ENCODE results near the gene PPARA.

DNA sequence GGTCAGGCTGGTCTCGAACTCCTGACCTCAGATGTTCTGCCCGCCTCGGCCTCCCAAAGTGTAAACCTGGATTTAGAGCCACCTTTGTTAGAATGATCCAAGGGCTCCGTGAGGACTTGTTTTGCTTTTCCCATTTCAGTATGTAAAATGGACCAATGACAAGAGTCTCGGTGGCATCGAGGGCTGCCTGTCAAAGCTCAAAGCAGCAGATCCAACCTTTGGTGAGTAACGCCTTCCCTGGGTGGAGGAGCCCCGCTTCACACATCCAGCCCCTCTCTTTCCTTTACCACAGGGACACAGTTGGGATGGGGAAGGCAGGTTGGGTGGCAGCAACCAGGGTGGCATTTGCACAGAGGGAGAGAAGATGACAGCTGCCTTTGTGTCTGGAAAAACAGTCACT is 121.9 kb downstream of the PPARA start:
- TF ChIP-seq POLR2A (IDR thresholded peaks at IDR 0.05; ENCODE audit: borderline replicate concordance, extremely low read depth, insufficient read depth, insufficient read length) (no peak), EZH2 (IDR thresholded peaks at IDR 0.05) (no peak), EGR1 (IDR thresholded peaks at IDR 0.05; ENCODE audit: low read depth) (no peak), EZH2phosphoT487 (IDR thresholded peaks at IDR 0.05; ENCODE audit: borderline replicate concordance) (no peak), CEBPB (IDR thresholded peaks at IDR 0.05; ENCODE audit: low read depth) (no peak), ZNF274 (IDR thresholded peaks at IDR 0.05; ENCODE audit: low read depth, low read length) (no peak), POLR2AphosphoS5 (IDR thresholded peaks at IDR 0.05; ENCODE audit: low read depth, low read length) (no peak), JUND (IDR thresholded peaks at IDR 0.05) (no peak), CBX3 (IDR thresholded peaks at IDR 0.05; ENCODE audit: low read depth) (no peak)
- TF ChIP-seq, protein P1, sequence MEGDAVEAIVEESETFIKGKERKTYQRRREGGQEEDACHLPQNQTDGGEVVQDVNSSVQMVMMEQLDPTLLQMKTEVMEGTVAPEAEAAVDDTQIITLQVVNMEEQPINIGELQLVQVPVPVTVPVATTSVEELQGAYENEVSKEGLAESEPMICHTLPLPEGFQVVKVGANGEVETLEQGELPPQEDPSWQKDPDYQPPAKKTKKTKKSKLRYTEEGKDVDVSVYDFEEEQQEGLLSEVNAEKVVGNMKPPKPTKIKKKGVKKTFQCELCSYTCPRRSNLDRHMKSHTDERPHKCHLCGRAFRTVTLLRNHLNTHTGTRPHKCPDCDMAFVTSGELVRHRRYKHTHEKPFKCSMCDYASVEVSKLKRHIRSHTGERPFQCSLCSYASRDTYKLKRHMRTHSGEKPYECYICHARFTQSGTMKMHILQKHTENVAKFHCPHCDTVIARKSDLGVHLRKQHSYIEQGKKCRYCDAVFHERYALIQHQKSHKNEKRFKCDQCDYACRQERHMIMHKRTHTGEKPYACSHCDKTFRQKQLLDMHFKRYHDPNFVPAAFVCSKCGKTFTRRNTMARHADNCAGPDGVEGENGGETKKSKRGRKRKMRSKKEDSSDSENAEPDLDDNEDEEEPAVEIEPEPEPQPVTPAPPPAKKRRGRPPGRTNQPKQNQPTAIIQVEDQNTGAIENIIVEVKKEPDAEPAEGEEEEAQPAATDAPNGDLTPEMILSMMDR (IDR thresholded peaks at IDR 0.05 in 2 of 3, conservative IDR thresholded peaks at IDR 0.05 in 1 of 3; ENCODE audit: borderline replicate concordance in 1 of 3, insufficient read depth in 1 of 3, low read depth in 2 of 3, low read length in 2 of 3), result no peak
- TF ChIP-seq, protein P2, sequence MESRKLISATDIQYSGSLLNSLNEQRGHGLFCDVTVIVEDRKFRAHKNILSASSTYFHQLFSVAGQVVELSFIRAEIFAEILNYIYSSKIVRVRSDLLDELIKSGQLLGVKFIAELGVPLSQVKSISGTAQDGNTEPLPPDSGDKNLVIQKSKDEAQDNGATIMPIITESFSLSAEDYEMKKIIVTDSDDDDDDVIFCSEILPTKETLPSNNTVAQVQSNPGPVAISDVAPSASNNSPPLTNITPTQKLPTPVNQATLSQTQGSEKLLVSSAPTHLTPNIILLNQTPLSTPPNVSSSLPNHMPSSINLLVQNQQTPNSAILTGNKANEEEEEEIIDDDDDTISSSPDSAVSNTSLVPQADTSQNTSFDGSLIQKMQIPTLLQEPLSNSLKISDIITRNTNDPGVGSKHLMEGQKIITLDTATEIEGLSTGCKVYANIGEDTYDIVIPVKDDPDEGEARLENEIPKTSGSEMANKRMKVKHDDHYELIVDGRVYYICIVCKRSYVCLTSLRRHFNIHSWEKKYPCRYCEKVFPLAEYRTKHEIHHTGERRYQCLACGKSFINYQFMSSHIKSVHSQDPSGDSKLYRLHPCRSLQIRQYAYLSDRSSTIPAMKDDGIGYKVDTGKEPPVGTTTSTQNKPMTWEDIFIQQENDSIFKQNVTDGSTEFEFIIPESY (IDR thresholded peaks at IDR 0.05; ENCODE audit: extremely low read depth, insufficient replicate concordance, low read length), result no peak
- TF ChIP-seq, protein P3, sequence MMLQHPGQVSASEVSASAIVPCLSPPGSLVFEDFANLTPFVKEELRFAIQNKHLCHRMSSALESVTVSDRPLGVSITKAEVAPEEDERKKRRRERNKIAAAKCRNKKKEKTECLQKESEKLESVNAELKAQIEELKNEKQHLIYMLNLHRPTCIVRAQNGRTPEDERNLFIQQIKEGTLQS (IDR thresholded peaks at IDR 0.05), result no peak
